IPS-18a (cell line): ENCODE measurements around the gene APBA1.

Experiments used
- H3K27ac ChIP-seq: one replicate; pipeline ENCODE4 v1.5.1; 2013; ENCODE audit warnings: low read length
- H3K27me3 ChIP-seq: one replicate; pipeline ENCODE4 v1.6.1; 2013; ENCODE audit warnings: mild to moderate bottlenecking, low read length; ENCODE audit not compliant: control insufficient read depth, insufficient read depth
- H3K36me3 ChIP-seq: one replicate; pipeline ENCODE4 v1.6.1; 2013; ENCODE audit warnings: low read depth, low read length; ENCODE audit not compliant: control insufficient read depth
- H3K4me1 ChIP-seq: one replicate; pipeline ENCODE4 v1.6.1; 2013; ENCODE audit warnings: low read depth, low read length; ENCODE audit not compliant: control insufficient read depth
- H3K4me3 ChIP-seq: one replicate; pipeline ENCODE4 v1.5.1; 2013; ENCODE audit warnings: low read length
- H3K9ac ChIP-seq: one replicate; pipeline ENCODE4 v1.6.1; 2013; ENCODE audit warnings: mild to moderate bottlenecking, low read length, moderate library complexity
- H3K9me3 ChIP-seq: one replicate; pipeline ENCODE4 v1.6.1; 2013; ENCODE audit warnings: low read depth, low read length; ENCODE audit not compliant: control insufficient read depth

Gene APBA1

GRCh38 chr9:69675563-69675962, 3.4 kb upstream of the APBA1 start:
- Histone ChIP-seq H3K27me3 (peaks cover 15% of the 10 kb centered on the region), H3K36me3 (no peaks in the 10 kb centered on the region), H3K9ac (no peak overlapping the region), H3K4me3 (no peak overlapping the region), H3K27ac (no peak overlapping the region), H3K9me3 (no peaks in the 10 kb centered on the region), H3K4me1 (peaks cover 4% of the 10 kb centered on the region)

- no peak overlapping the region for H3K4me3 ChIP-seq
- H3K27ac ChIP-seq: no peak overlapping the region
Measured at GRCh38 chr9:69674716-69675438, 2.7 kb upstream of the APBA1 start.

GRCh38 chr9:69674112-69674685, 2.0 kb upstream of the APBA1 start:
- Histone ChIP-seq H3K4me1 (peaks cover 4% of the 10 kb centered on the region), H3K9me3 (no peaks in the 10 kb centered on the region), H3K4me3 (no peak overlapping the region), H3K27me3 (peaks cover 21% of the 10 kb centered on the region), H3K9ac (no peak overlapping the region), H3K27ac (no peak overlapping the region), H3K36me3 (no peaks in the 10 kb centered on the region)

More at GRCh38 chr9:69674716-69675438, 2.7 kb upstream of the APBA1 start:
- peaks cover 21% of the 10 kb centered on the region for H3K27me3 ChIP-seq
- no peaks in the 10 kb centered on the region for H3K36me3 ChIP-seq
- no peak overlapping the region for H3K9ac ChIP-seq
- peaks cover 4% of the 10 kb centered on the region for H3K4me1 ChIP-seq
- no peaks in the 10 kb centered on the region for H3K9me3 ChIP-seq

GRCh38 chr9:69673311-69673640, 1.1 kb upstream of the APBA1 start:
- peaks cover 21% of the 10 kb centered on the region for H3K27me3 ChIP-seq
- no peaks in the 10 kb centered on the region for H3K9me3 ChIP-seq
- H3K4me1 ChIP-seq: peaks cover 4% of the 10 kb centered on the region
- H3K9ac ChIP-seq: no peak overlapping the region
- no peak overlapping the region for H3K27ac ChIP-seq
- peak overlapping the region; percentile 73 for H3K4me3 ChIP-seq
- H3K36me3 ChIP-seq: no peaks in the 10 kb centered on the region

GRCh38 chr9:69672596-69673310, 582 bp upstream of the APBA1 start:
- Histone ChIP-seq H3K9me3 (no peaks in the 10 kb centered on the region), H3K4me1 (peaks cover 6% of the 10 kb centered on the region), H3K36me3 (no peaks in the 10 kb centered on the region), H3K9ac (no peak overlapping the region), H3K4me3 (peak overlapping the region; percentile 73), H3K27me3 (peaks cover 21% of the 10 kb centered on the region), H3K27ac (no peak overlapping the region)

- Histone ChIP-seq H3K4me3 (peak overlapping the region; percentile 60), H3K27me3 (peaks cover 21% of the 10 kb centered on the region), H3K4me1 (peaks cover 16% of the 10 kb centered on the region), H3K9me3 (no peaks in the 10 kb centered on the region), H3K36me3 (no peaks in the 10 kb centered on the region), H3K27ac (no peak overlapping the region), H3K9ac (no peak overlapping the region)
Measured at GRCh38 chr9:69671311-69671878, 776 bp downstream of the APBA1 start.

- H3K36me3 ChIP-seq: no peaks in the 10 kb centered on the region
- H3K4me3 ChIP-seq: no peak overlapping the region
- H3K27ac ChIP-seq: no peak overlapping the region
- peaks cover 18% of the 10 kb centered on the region for H3K4me1 ChIP-seq
- H3K9me3 ChIP-seq: no peaks in the 10 kb centered on the region
- H3K27me3 ChIP-seq: peaks cover 21% of the 10 kb centered on the region
- no peak overlapping the region for H3K9ac ChIP-seq
Measured at GRCh38 chr9:69667306-69667705, 4.9 kb downstream of the APBA1 start.

GRCh38 chr9:69660304-69660703, 11.9 kb downstream of the APBA1 start:
- H3K27me3 ChIP-seq: no peaks in the 10 kb centered on the region
- H3K27ac ChIP-seq: no peak overlapping the region
- H3K9me3 ChIP-seq: no peaks in the 10 kb centered on the region
- peaks cover 6% of the 10 kb centered on the region for H3K4me1 ChIP-seq
- no peak overlapping the region for H3K4me3 ChIP-seq
- H3K9ac ChIP-seq: no peak overlapping the region
- no peaks in the 10 kb centered on the region for H3K36me3 ChIP-seq

GRCh38 chr9:69658987-69659675, 13.0 kb downstream of the APBA1 start:
- Histone ChIP-seq H3K27ac (no peak overlapping the region), H3K27me3 (no peaks in the 10 kb centered on the region), H3K9ac (no peak overlapping the region), H3K9me3 (no peaks in the 10 kb centered on the region), H3K4me3 (no peak overlapping the region), H3K36me3 (no peaks in the 10 kb centered on the region), H3K4me1 (peaks cover 6% of the 10 kb centered on the region)

- H3K27me3 ChIP-seq: no peaks in the 10 kb centered on the region
- no peak overlapping the region for H3K4me3 ChIP-seq
- H3K9me3 ChIP-seq: no peaks in the 10 kb centered on the region
- no peaks in the 10 kb centered on the region for H3K4me1 ChIP-seq
- H3K36me3 ChIP-seq: no peaks in the 10 kb centered on the region
- no peak overlapping the region for H3K27ac ChIP-seq
- H3K9ac ChIP-seq: no peak overlapping the region
Measured at GRCh38 chr9:69657269-69657668, 14.9 kb downstream of the APBA1 start.

GRCh38 chr9:69655065-69655464, 17.1 kb downstream of the APBA1 start:
- Histone ChIP-seq H3K27me3 (no peaks in the 10 kb centered on the region), H3K9me3 (no peaks in the 10 kb centered on the region), H3K4me3 (no peak overlapping the region), H3K27ac (no peak overlapping the region), H3K36me3 (no peaks in the 10 kb centered on the region), H3K9ac (no peak overlapping the region), H3K4me1 (no peaks in the 10 kb centered on the region)
